ENCODE data around the gene COL4A1.

DNA sequence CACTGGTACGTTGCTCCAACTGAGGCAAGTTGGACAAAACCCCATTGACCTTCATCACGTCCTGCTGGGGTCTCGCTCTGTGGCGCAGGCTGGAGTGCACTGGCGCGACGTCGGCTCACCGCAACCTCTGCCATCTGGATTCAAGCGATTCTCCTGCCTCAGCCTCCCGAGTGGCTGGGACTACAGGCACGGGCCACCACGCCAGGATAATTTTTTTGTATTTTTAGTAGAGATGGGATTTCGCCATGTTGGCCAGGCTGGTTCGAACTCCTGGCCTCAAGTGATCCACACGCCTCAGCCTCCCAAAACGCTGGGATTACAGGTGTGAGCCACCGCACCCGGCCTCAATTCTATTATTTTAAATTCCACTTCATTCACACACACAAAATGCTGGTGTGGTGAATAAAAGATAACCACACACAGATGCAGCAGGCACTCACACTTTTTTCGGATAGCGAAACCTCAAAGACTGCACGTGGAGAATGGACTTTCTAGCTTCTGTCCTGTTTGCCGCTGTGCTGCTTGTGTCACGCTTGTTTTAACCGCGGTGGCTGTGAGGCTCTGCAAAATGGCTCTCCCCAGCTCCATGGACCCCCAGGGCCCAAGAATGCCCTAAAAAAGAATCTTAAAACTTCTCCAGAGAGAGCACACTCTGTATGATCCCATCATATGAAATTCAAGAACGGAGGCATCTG, 58.4 kb downstream of the COL4A1 start:
- no peak for TF ChIP-seq POLR2A (IDR thresholded peaks at IDR 0.05)
- TF ChIP-seq, protein P1, sequence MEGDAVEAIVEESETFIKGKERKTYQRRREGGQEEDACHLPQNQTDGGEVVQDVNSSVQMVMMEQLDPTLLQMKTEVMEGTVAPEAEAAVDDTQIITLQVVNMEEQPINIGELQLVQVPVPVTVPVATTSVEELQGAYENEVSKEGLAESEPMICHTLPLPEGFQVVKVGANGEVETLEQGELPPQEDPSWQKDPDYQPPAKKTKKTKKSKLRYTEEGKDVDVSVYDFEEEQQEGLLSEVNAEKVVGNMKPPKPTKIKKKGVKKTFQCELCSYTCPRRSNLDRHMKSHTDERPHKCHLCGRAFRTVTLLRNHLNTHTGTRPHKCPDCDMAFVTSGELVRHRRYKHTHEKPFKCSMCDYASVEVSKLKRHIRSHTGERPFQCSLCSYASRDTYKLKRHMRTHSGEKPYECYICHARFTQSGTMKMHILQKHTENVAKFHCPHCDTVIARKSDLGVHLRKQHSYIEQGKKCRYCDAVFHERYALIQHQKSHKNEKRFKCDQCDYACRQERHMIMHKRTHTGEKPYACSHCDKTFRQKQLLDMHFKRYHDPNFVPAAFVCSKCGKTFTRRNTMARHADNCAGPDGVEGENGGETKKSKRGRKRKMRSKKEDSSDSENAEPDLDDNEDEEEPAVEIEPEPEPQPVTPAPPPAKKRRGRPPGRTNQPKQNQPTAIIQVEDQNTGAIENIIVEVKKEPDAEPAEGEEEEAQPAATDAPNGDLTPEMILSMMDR (IDR thresholded peaks at IDR 0.05) = no peak

All from heart left ventricle (tissue), 13 donors.